Epidermal melanocyte (primary cell): ENCODE results near the gene CCDC81.
"Not testable (repeated sequence)": the region's sequence is repeated elsewhere in the genome, so short reads cannot be mapped to it uniquely, and the experiment has no call there.

ENCODE experiments used
- DNase-seq: peaks from one replicate; pipeline ENCODE4 v3.0.0; 2011; ENCODE audit warnings: low spot score; ENCODE audit not compliant: insufficient read length

The CCDC81 gene

DNA sequence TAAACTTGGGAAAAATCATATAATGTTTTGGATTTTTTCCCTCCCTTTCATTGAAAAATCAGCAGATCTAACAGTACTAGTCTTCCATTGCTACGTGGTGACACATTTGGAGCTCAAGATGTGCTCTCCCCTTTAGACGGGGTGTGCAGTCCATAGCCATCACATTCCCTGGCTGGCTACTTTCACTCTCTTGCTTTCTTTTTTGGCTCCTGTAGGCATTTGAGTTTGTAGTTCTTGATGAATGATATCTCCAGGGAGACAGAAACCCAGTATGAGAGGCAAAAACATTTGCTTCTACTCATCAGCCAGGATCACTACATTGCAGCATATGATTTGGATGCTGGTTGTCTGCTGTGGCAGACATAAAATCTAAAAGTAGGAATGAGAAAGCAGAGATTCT is 12.1 kb downstream of the CCDC81 start:
- DNase-seq = no peak

GRCh38 chr11:86388198-86388597 is 13.5 kb downstream of the CCDC81 start:
- no peak for DNase-seq

- no peak for DNase-seq
Observed at GRCh38 chr11:86390487-86390886, 15.8 kb downstream of the CCDC81 start.

GRCh38 chr11:86395061-86395551 is 20.4 kb downstream of the CCDC81 start:
- no peak for DNase-seq

GRCh38 chr11:86396396-86396795 is 21.7 kb downstream of the CCDC81 start:
- DNase-seq = no peak

DNA sequence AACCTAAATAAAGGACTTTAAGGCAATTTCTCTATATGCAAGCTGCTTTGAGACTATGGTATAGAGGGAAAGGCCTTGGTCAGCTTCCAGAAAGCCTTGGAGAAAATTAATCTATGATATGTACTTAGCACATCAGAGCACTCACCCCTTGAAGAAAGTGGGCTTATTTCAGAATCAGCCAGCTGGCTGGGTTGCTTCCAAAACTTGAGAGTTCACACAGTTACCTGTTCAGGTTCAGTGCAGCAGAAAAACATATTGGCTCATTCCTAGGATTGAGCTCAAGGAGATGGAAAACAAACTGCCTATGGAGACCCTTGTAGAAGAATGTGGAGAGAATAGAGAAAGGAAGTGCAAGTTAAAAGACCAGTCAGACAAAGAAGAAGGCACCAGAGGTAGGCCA is 22.7 kb downstream of the CCDC81 start:
- DNase-seq = no peak

GRCh38 chr11:86398106-86398505 is 23.4 kb downstream of the CCDC81 start:
- DNase-seq = no peak

DNA sequence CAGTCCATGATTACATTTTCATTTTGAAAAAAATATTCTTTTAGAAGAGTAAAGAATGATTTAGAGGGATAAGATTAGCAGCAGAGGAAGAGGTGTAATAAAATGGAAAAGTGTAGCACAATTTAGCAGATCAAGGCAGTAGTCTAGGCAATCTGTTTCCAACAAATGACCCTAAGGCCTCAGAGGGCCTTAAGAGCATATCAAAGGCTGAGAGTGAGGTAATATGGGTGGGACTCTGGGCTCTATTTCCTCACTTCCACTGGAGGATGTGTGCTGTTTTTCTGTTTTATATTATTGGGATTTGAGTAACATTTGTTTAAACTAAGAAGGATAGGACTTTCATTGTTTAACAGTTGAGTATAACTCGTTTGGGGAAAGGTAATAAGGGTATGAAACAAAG is 28.8 kb downstream of the CCDC81 start:
- no peak for DNase-seq

GRCh38 chr11:86408845-86409244 is 34.2 kb downstream of the CCDC81 start:
- no peak for DNase-seq

- no peak for DNase-seq
Observed at GRCh38 chr11:86414032-86414431, 39.3 kb downstream of the CCDC81 start.

- DNase-seq = no peak
Observed at GRCh38 chr11:86415026-86415425, 40.3 kb downstream of the CCDC81 start.

GRCh38 chr11:86416494-86416893 is 41.8 kb downstream of the CCDC81 start:
- DNase-seq = no peak

DNA sequence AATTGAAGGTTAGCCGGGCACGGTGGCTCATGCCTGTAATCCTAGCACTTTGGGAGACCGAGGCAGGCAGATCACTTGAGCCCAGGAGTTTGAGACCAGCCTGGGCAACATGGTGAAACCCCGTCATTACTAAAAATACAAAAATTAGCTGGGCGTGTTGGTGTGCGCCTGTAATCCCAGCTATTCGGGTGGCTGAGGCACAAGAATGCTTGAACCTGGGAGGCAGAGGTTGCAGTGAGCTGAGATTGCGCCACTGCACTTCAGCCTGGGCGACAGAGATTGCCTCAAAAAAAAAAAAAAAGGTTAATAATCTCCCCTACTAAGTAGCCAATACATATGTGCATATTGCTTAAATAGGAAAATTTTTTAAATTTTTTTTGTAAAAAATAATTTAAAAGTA is 42.3 kb downstream of the CCDC81 start:
- not testable (repeated sequence) for DNase-seq

DNA sequence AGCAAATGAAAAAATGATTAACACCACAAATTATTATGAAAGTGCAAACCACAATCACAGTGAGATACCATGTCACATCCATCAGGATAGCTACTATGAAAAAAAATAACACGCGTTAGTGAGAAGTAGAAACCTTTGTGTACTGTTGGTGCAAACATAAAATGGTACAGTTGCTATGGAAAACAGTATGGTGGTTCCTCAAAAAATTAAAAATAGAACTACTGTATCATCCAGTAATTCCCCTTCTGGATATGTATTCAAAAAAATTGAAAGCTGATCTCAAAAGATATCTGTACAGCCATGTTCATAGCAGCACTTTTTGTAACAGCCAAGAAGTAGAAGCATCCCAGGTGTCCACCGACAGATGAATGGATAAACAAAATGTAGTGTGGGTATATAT is 43.4 kb downstream of the CCDC81 start:
- DNase-seq = no peak

DNA sequence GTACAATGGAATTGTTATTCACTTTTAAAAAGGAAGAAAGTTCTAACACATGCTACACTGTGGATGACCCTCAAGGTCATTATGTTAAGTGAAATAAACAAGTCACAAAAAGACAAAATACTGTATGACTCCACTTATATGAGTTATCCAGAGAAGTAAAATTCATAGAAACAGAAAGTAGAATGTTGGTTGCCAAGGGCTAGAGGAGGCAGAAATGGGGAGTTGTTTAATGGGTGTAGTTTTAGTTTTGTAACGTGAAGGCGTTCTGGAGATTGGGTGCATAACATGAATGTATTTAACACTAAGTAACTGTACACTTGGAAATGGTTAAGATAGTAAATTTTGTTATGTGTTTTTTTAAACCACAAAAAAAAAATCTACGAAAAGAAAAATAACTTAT is 43.8 kb downstream of the CCDC81 start:
- no peak for DNase-seq

DNA sequence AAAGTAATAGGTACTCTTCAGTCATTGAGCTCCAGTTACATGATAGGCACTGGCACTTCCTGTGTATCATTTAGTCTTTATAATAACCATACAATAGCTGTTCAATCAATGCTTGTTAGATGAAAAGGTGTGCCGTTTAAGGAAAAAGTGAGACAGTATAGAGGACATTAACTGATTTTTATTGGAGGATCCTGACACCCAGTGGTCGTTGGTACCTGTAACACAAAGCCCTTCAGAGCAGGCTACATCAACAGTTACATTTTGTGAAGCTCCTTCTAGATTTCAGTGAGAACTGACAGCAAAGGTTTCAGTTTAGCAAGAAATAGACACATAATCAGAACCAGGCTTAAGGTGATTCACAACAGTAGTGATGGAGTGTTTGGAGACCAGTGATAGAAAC is 44.2 kb downstream of the CCDC81 start:
- DNase-seq = no peak

DNA sequence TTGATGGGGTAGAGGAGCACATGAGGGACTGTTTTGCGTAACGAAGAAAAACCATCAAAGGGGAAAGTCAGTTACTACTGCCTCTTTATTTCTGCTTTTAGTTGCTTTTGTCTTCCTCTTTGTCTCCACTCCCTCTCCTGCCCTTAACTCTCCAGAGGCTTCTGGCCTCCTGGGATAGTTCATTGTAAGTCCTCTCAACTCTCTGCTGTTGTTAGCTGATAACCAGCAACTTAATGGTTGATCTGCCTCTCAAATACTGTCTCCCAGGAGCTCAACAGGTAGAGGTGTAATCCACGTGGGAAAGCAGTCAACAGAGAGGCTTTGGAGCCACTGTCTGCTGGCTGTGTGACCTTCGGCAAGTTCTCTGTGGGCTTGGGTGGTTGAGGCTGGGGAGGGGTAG is 47.3 kb downstream of the CCDC81 start:
- no peak for DNase-seq

- DNase-seq = no peak
Observed at GRCh38 chr11:86422371-86422770, 47.7 kb downstream of the CCDC81 start.

DNA sequence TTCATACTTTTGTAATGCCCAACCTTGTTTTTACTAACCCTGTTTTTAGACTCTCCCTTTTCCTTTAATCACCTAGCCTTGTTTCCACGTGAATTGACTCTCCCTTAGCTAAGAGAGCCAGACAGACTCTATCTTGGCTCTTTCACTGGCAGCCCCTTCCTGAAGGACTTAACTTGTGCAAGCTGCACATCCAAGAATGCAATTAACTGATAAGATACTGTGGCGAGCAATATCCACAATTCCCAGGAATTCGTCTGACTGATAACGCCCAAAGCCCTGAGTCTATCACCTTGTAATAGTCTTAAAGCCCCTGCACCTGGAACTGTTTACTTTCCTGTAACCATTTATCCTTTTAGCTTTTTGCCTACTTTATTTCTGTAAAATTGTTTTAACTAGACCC is 48.8 kb downstream of the CCDC81 start:
- DNase-seq = not testable (repeated sequence)

GRCh38 chr11:86427441-86427840 is 52.8 kb downstream of the CCDC81 start:
- no peak for DNase-seq

DNA sequence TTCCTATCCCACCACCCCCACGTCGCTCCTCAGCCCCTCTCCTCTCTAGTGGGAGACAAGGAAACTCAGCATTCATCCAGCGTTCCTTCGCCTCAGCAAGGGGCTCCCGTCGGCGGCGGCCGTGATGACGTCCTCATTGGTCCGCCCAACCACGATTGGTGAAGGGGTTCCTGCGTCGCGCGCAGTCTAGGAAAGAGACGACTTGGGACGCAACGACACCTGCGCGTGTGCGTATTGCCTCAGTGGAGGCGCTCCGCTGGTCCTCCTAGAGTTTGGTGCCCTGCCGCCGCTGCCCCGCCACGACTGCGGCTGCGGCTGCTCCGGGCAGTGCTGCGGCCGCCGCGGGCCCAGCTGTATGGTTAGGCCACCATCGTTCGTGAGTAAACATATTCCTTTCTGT is 56.6 kb downstream of the CCDC81 start:
- DNase-seq = no peak

DNA sequence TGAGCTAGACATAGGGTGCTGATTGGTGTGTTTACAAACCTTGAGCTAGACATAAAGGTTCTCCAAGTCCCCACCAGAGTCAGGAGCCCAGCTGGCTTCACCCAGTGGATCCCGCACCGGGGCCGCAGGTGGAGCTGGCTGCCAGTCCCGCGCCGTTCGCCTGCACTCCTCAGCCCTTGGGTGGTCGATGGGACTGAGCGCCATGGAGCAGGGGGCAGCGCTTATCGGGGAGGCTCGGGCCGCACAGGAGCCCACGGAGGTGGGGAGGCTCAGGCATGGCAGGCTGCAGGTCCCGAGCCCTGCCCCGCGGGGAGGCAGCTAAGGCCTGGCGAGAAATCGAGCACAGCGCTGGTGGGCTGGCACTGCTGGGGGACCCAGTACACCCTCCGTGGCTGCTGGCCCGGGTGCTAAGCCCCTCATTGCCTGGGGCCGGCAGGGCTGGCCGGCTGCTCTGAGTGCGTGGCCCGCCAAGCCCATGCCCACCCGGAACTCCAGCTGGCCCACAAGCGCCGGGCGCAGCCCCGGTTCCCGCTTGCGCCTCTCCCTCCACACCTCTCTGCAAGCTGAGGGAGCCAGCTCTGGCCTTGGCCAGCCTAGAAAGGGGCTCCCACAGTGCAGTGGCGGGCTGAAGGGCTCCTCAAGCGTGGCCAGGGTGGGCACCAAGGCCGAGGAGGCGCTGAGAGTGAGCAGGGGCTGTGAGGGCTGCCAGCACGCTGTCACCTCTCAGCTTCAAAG is 58.8 kb downstream of the CCDC81 start:
- not testable (repeated sequence) for DNase-seq

DNA sequence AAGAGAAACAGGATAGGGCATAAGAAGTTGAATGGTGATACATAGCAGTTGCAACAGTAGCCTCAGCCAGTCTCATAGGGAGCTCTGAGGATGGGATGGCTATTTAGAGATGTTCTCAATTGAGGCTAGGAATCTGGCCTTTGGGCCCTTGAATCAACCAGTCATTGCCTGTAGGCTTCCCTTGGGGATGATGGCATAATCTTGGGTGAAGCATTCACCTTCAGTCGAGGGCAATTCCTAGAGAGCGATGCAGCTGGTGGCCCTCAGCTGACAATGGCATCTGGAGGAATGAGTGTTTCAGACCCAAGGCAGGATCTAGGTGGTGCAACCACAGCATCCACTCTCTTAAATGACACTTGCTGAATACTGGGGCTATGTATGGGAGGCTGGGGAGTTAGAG is 61.0 kb downstream of the CCDC81 start:
- DNase-seq = no peak

- no peak for DNase-seq
Observed at GRCh38 chr11:86438685-86439084, 64.0 kb downstream of the CCDC81 start.
